ENCODE results near the gene MSLN. TPM values are rescaled to one million over a fixed set of nuclear protein-coding genes. Genes with fewer than 3 reads are reported as not detected.

MSLN gene
- total and polyA plus RNA-seq, 2 of the 13 experiments (the other 11 are each of a cell fraction or from before 2014, with no cell fraction given) = 2.0 to 2.3 TPM

DNA sequence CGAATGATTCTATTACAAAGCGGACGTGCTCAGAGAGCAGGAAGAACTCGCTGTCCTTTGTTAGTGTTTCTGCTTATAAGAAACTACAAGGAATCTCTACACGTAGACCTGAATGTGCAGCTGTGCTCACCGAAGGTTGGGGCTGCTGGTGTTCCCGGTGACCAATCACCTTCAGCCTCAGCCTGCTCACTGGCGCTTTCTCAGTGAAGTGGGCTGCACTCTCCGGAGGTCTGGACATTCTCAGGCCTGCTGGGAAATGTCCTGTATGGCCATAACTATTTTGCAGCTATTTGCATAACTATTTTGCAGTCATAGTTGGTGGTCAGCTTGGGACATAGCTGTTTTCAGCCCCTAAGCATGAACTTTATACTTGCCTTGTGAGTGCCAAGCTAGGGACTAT is 10.0 kb upstream of the MSLN start (continued):
- TF ChIP-seq, protein P1, sequence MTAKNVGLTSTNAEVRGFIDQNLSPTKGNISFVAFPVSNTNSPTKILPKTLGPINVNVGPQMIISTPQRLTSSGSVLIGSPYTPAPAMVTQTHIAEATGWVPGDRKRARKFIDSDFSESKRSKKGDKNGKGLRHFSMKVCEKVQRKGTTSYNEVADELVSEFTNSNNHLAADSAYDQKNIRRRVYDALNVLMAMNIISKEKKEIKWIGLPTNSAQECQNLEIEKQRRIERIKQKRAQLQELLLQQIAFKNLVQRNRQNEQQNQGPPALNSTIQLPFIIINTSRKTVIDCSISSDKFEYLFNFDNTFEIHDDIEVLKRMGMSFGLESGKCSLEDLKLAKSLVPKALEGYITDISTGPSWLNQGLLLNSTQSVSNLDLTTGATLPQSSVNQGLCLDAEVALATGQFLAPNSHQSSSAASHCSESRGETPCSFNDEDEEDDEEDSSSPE (CRISPR knock-in tag; IDR thresholded peaks at IDR 0.05) = no peak
- TF ChIP-seq, protein P2, sequence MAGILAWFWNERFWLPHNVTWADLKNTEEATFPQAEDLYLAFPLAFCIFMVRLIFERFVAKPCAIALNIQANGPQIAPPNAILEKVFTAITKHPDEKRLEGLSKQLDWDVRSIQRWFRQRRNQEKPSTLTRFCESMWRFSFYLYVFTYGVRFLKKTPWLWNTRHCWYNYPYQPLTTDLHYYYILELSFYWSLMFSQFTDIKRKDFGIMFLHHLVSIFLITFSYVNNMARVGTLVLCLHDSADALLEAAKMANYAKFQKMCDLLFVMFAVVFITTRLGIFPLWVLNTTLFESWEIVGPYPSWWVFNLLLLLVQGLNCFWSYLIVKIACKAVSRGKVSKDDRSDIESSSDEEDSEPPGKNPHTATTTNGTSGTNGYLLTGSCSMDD (CRISPR knock-in tag; IDR thresholded peaks at IDR 0.05) = no peak
- TF ChIP-seq RORA (CRISPR knock-in tag; IDR thresholded peaks at IDR 0.05) = no peak

DNA sequence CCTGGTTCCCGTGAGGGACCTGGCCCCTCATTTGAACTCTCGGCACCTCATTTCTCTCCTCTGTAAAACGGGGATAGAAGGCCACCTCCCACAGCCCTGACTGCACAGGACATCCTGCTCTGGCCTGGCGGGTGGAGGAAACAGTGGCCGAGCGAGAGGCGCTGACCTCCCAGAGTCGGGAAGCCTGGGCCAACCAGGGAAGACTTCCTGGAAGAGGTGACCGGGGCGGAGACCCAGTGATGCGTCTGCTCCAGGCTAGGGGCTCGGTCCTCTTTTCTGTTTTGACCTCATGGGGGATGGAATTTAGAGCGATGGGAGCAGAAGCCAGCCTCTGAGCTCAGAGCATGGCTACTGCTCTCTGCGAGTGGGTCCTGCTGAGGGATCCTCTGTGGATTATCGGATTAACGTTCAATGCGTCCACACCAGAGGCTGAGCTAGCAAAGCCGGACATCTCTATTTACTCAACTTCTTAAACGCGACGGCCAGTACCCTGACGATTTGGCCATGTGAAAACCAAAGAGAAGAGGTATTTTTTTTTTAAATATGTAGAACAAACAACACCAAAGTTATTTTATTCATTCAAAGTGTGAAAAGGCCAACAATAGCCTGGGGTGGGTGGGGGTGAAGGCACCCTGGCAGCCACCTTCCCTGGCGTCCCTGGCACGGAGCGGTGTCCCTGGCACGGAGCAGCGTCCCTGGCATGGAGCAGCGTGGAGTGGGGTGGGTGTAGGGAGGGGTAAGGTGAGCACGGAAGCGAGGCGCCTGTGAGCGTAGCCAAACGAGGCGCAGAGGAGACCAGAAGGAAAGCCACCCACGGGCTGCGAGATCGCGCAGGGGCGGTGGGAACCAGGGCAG is 9.2 kb upstream of the MSLN start:
- CTCF ChIA-PET (ENCODE audit: low intra/inter-chr PET ratio, low total read pairs) = no interaction called here
- TF ChIP-seq ZFP36 (IDR thresholded peaks at IDR 0.05; ENCODE audit: borderline replicate concordance, low read depth, low read length, partially characterized antibody) = peak; percentile 59
- TF ChIP-seq, protein P3, sequence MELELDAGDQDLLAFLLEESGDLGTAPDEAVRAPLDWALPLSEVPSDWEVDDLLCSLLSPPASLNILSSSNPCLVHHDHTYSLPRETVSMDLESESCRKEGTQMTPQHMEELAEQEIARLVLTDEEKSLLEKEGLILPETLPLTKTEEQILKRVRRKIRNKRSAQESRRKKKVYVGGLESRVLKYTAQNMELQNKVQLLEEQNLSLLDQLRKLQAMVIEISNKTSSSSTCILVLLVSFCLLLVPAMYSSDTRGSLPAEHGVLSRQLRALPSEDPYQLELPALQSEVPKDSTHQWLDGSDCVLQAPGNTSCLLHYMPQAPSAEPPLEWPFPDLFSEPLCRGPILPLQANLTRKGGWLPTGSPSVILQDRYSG (CRISPR knock-in tag; IDR thresholded peaks at IDR 0.05) = no peak
- intact Hi-C loops (cut with micrococcal nuclease; ENCODE audit: unreplicated experiment) = no loop called here
- POLR2A ChIA-PET = interaction anchor here (1.3 kb wide), 1 partner anchor 10 kb away, joined by 3 read pairs; no protein-coding TSS in a partner anchor
- BruUV-seq (replicated peaks) = no TSS peak
- 19% methylated on average over 29 of the region's 39 CpGs for WGBS (ENCODE audit: low lambda C conversion rate)
- 0 out of 2 replicates have a peak overlapping the region, but pooled peaks have one; percentile 26 for H3K4me2 ChIP-seq (ENCODE audit: low read depth, low read length)
- H3K4me1 ChIP-seq (ENCODE audit: insufficient read depth, low read length) = peaks cover 11% of the 10 kb centered on the region
- H3K27ac ChIP-seq (ENCODE audit: extremely low read length, insufficient read depth, low read length) = no peak overlapping the region
- no peaks in the 10 kb centered on the region for H3K79me2 ChIP-seq (ENCODE audit: insufficient read depth, low read length)
- H3K9ac ChIP-seq (ENCODE audit: insufficient read depth, low read depth, low read length) = no peak overlapping the region
- H4K20me1 ChIP-seq (ENCODE audit: insufficient read depth, low read length) = no peaks in the 10 kb centered on the region
- H3K36me3 ChIP-seq (replicated peaks in 1 of 2; ENCODE audit: control insufficient read depth in 1 of 2, insufficient read depth in 2 of 2, low read length in 2 of 2) = no peaks in the 10 kb centered on the region
- ATAC-seq (no peak), DNase-seq (ENCODE audit: low spot score) (no peak), FAIRE-seq (no peak)
- no peak overlapping the region for H2AFZ ChIP-seq (ENCODE audit: low read length)
- peaks cover 5 to 47% of the 10 kb centered on the region in 2 experiments for H3K27me3 ChIP-seq (ENCODE audit: control insufficient read depth in 1 of 2, insufficient read depth in 2 of 2, low read length in 2 of 2)
- in situ Hi-C loops (cut with HindIII; ENCODE audit: extremely low pct_ligation_motif_present, low pct_unique_long_range_greater_than_20kb) = no loop called here
- no peaks in the 10 kb centered on the region for H3K9me3 ChIP-seq (ENCODE audit: low read length)
- peak overlapping the region in 1 of 3 experiments; percentile 27; a peak in 1 of 6 replicates for H3K4me3 ChIP-seq (replicated peaks in 1 of 3; ENCODE audit: insufficient read depth in 1 of 3, low read depth in 2 of 3, low read length in 3 of 3)

Data from HepG2 (cell line).